ENCODE data around the gene ABCD4.

ABCD4 gene

DNA sequence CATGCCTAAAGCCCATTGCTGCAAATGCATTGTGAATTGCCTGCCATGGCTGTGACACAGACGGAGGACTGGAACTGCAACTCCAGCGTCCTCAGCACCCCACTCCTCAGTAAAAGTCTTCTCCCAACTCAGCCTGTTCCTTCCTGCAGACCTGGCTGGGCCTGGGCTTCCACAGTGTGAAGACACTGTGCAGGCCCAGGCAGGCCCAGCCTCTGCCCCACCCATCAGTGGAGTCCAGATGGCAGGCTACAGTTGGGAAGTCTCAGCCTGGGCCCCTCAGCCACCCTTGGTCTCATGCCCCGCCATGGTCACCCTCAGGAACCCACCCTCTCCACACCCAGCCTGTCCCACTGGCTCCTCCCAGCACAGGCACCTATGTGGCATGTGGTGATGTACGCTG is 41.4 kb downstream of the ABCD4 start (continued):
- TF ChIP-seq ZNF18 (tag by site-specific recombination; IDR thresholded peaks at IDR 0.05) (0 out of 2 replicates have a peak, but pooled peaks have one; percentile 19), ZNF133 (tag by site-specific recombination; IDR thresholded peaks at IDR 0.05) (no peak), MYNN (tag by site-specific recombination; IDR thresholded peaks at IDR 0.05; ENCODE audit: borderline replicate concordance) (peak; percentile 97), ZNF768 (tag by site-specific recombination; IDR thresholded peaks at IDR 0.05) (no peak)

DNA sequence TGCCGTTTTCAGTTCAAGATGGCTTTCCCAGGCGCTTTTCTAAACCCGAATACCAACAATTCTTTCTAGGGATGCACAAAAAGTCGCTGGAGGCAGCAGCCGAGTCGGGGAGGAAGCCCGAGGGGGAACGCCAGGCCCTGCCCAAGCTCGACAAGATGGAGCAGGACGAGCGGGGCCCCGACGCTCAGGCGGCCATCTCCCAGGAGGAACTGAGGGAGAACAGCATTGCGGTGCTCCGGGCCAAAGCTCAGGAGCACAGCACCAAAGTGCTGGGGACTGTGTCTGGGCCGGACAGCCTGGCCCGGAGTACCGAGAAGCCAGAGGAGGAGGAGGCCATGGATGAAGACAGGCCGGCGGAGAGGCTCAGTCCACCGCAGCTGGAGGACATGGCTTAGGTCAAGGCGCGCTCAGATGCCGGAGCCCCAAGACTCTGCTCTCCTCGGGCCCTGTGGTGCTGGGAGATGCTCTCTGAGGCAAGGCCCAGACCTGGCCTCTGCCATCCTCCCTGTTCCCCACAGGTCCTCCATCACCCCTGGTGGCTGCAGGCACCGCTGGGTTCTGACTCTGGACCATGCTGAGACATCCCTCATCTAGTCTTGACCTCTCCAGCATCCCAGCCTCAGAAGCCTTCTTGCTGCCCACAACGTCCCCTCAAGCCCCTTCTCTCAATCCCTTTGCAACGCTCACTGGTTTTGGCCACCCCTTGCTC is 42.1 kb downstream of the ABCD4 start:
- TF ChIP-seq ZNF239 (tag by site-specific recombination; IDR thresholded peaks at IDR 0.05) (no peak), ZBTB1 (tag by site-specific recombination; IDR thresholded peaks at IDR 0.05) (no peak), KLF8 (tag by site-specific recombination; IDR thresholded peaks at IDR 0.05) (no peak), ZNF112 (tag by site-specific recombination; IDR thresholded peaks at IDR 0.05) (no peak), ZNF335 (tag by site-specific recombination; conservative IDR thresholded peaks at IDR 0.05) (no peak), ZNF555 (tag by site-specific recombination; conservative IDR thresholded peaks at IDR 0.05) (no peak), ZNF121 (tag by site-specific recombination; IDR thresholded peaks at IDR 0.05) (no peak), ZNF548 (tag by site-specific recombination; IDR thresholded peaks at IDR 0.05) (no peak), ZSCAN18 (tag by site-specific recombination; IDR thresholded peaks at IDR 0.05) (no peak), ZNF654 (tag by site-specific recombination; IDR thresholded peaks at IDR 0.05; ENCODE audit: low read depth) (no peak)
- TF ChIP-seq, protein P1, sequence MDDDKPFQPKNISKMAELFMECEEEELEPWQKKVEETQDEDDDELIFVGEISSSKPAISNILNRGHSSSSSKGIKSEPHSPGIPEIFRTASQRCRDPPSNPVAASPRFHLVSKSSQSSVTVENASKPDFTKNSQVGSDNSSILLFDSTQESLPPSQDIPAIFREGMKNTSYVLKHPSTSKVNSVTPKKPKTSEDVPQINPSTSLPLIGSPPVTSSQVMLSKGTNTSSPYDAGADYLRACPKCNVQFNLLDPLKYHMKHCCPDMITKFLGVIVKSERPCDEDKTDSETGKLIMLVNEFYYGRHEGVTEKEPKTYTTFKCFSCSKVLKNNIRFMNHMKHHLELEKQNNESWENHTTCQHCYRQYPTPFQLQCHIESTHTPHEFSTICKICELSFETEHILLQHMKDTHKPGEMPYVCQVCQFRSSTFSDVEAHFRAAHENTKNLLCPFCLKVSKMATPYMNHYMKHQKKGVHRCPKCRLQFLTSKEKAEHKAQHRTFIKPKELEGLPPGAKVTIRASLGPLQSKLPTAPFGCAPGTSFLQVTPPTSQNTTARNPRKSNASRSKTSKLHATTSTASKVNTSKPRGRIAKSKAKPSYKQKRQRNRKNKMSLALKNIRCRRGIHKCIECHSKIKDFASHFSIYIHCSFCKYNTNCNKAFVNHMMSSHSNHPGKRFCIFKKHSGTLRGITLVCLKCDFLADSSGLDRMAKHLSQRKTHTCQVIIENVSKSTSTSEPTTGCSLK (tag by site-specific recombination; IDR thresholded peaks at IDR 0.05): no peak
- H3K36me3 ChIP-seq (ENCODE audit: control insufficient read depth in 2 of 2, insufficient read depth in 1 of 2, low read length in 2 of 2): no peaks in the 10 kb centered on the region
- no peaks in the 10 kb centered on the region for H3K9me3 ChIP-seq (ENCODE audit: control insufficient read depth, insufficient read depth, low read depth, low read length)
- no peak overlapping the region for H3K27ac ChIP-seq (ENCODE audit: extremely low read depth, low read depth, low read length)
- no peaks in the 10 kb centered on the region; the same call in 1 of the 2 replicates for H3K4me1 ChIP-seq (ENCODE audit: control insufficient read depth, insufficient read depth, low read length)
- no peak overlapping the region for H3K4me3 ChIP-seq (ENCODE audit: low read depth, low read length)
- POLR2A ChIA-PET: no interaction called here
- CTCF ChIA-PET: interaction anchor here (0.9 kb wide), 1 partner anchor 9 kb away, joined by 3 read pairs; no protein-coding TSS in a partner anchor

DNA sequence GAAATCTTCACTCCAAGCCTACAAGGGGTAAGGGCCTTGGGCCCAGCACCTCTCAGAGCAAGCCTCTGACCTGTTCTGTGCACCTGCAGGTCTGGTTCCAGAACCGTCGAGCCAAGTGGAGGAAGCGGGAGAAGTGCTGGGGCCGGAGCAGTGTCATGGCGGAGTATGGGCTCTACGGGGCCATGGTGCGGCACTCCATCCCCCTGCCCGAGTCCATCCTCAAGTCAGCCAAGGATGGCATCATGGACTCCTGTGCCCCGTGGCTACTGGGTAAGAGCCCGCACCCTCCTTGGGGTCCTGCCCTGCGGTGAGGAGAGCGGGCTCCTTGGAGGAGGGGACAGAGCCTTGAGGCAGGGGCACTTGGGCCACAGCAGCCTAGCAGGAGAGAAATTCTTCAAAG is 43.2 kb downstream of the ABCD4 start:
- POLR2A ChIA-PET: no interaction called here
- Histone ChIP-seq H3K36me3 (ENCODE audit: control insufficient read depth in 2 of 2, insufficient read depth in 1 of 2, low read length in 2 of 2) (no peaks in the 10 kb centered on the region), H3K9me3 (ENCODE audit: control insufficient read depth, insufficient read depth, low read depth, low read length) (no peaks in the 10 kb centered on the region), H3K4me1 (ENCODE audit: control insufficient read depth, insufficient read depth, low read length) (no peaks in the 10 kb centered on the region; the same call in 1 of the 2 replicates), H3K4me3 (ENCODE audit: low read depth, low read length) (no peak overlapping the region), H3K27ac (ENCODE audit: extremely low read depth, low read depth, low read length) (no peak overlapping the region)
- CTCF ChIA-PET: interaction anchor here (1.2 kb wide), 1 partner anchor 10 kb away, joined by 6 read pairs; no protein-coding TSS in a partner anchor
- TF ChIP-seq HIC1 (tag by site-specific recombination; IDR thresholded peaks at IDR 0.05): no peak
- TF ChIP-seq, protein P2, sequence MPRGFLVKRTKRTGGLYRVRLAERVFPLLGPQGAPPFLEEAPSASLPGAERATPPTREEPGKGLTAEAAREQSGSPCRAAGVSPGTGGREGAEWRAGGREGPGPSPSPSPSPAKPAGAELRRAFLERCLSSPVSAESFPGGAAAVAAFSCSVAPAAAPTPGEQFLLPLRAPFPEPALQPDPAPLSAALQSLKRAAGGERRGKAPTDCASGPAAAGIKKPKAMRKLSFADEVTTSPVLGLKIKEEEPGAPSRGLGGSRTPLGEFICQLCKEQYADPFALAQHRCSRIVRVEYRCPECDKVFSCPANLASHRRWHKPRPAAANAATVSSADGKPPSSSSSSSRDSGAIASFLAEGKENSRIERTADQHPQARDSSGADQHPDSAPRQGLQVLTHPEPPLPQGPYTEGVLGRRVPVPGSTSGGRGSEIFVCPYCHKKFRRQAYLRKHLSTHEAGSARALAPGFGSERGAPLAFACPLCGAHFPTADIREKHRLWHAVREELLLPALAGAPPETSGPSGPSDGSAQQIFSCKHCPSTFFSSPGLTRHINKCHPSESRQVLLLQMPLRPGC (tag by site-specific recombination; IDR thresholded peaks at IDR 0.05): no peak
- TF ChIP-seq ZNF157 (tag by site-specific recombination; IDR thresholded peaks at IDR 0.05): no peak
- TF ChIP-seq GLIS2 (tag by site-specific recombination; IDR thresholded peaks at IDR 0.05): no peak
- TF ChIP-seq ZNF530 (tag by site-specific recombination; IDR thresholded peaks at IDR 0.05; ENCODE audit: low read depth): no peak
- TF ChIP-seq ZNF366 (tag by site-specific recombination; conservative IDR thresholded peaks at IDR 0.05): no peak
- TF ChIP-seq ZNF580 (tag by site-specific recombination; IDR thresholded peaks at IDR 0.05): no peak
- TF ChIP-seq ZNF843 (tag by site-specific recombination; IDR thresholded peaks at IDR 0.05): no peak
- no peak for TF ChIP-seq GLI2 (tag by site-specific recombination; IDR thresholded peaks at IDR 0.05; ENCODE audit: borderline replicate concordance, low read depth)

All from HEK293 (cell line).